Smooth muscle cell (in vitro differentiated cells): ENCODE results near the gene XCR1. TPM values are rescaled to one million over a fixed set of nuclear protein-coding genes. Genes with fewer than 3 reads are reported as not detected.

Experiments
- DNase-seq: peaks from one replicate; lab custom pipeline; 2025; ENCODE audit not compliant: unreplicated experiment; lab: John Stamatoyannopoulos, UW
- H2AFZ ChIP-seq: fragments of 200-600 bp; sonication (generic); 2 replicates; pipeline ENCODE4 v1.6.0; 2016; ENCODE audit warnings: antibody characterized with exemption, low read depth, mild to moderate bottlenecking
- H3F3A ChIP-seq: fragments of 200-600 bp; sonication (generic); 2 replicates; pipeline ENCODE4 v1.6.0; 2017; ENCODE audit warnings: antibody characterized with exemption, low read depth
- H3K27ac ChIP-seq: fragments of 200-600 bp; sonication (generic); 2 replicates; pipeline ENCODE4 v1.5.1; 2016; ENCODE audit warnings: low read depth, mild to moderate bottlenecking
- H3K27me3 ChIP-seq: fragments of 200-600 bp; sonication (generic); 2 replicates; pipeline ENCODE4 v1.6.1; 2016; ENCODE audit warnings: low read depth, mild to moderate bottlenecking
- H3K36me3 ChIP-seq: fragments of 200-600 bp; sonication (generic); 2 replicates; pipeline ENCODE4 v1.5.1; 2016; ENCODE audit warnings: low read depth
- H3K4me1 ChIP-seq: fragments of 200-600 bp; sonication (generic); 2 replicates; pipeline ENCODE4 v1.5.1; 2016; ENCODE audit warnings: low read depth
- H3K4me2 ChIP-seq: fragments of 200-600 bp; sonication (generic); 2 replicates; pipeline ENCODE4 v1.6.0; 2016; ENCODE audit warnings: mild to moderate bottlenecking
- H3K4me3 ChIP-seq: fragments of 200-600 bp; sonication (generic); 2 replicates; pipeline ENCODE4 v1.5.1; 2016; ENCODE audit warnings: mild to moderate bottlenecking
- H3K79me2 ChIP-seq: fragments of 200-600 bp; sonication (generic); 2 replicates; pipeline ENCODE4 v1.6.0; 2016; ENCODE audit warnings: low read depth, mild to moderate bottlenecking
- H3K9ac ChIP-seq: fragments of 200-600 bp; sonication (generic); 2 replicates; pipeline ENCODE4 v1.6.0; 2016; ENCODE audit warnings: low read depth
- H3K9me3 ChIP-seq: fragments of 200-600 bp; sonication (generic); replicated peaks from 2 replicates; pipeline ENCODE4 v1.5.1; 2016; ENCODE audit warnings: low read depth
- H4K20me1 ChIP-seq: fragments of 200-600 bp; sonication (generic); 2 replicates; pipeline ENCODE4 v1.6.0; 2016; ENCODE audit warnings: low read depth
- WGBS: methylation state at CpG from one replicate; pipeline ENCODE4 v1.1.7; 2016; ENCODE audit warnings: low lambda C conversion rate; 5-methylcytosine and 5-hydroxymethylcytosine counted together
- polyA plus RNA-seq: library from polyadenylated mRNA; unstranded; fragments of >200 nt; fragmentation: Nextera tagmentation; extraction: Ambion mirVana; gene quantifications from 2 replicates; pipeline ENCODE4 v1.2.1, GENCODE V29; 2016
- total RNA-seq: library from RNA; depleted of rRNA; stranded (reverse); fragments of >200 nt; gene quantifications from 2 replicates; pipeline ENCODE4 v1.2.3, GENCODE V29; 2014
- TF ChIP-seq, protein P1 (sequence below): fragments of 200-600 bp; sonication (generic); IDR thresholded peaks from 2 replicates; pipeline ENCODE4 v1.5.1; 2017; ENCODE audit warnings: borderline replicate concordance, mild to moderate bottlenecking, antibody characterized with exemption; ENCODE audit not compliant: insufficient read depth, poor library complexity, severe bottlenecking

XCR1 gene
- total and polyA plus RNA-seq, 2 experiments from 2014 or later: 0.76 TPM; not detected in 1

DNA sequence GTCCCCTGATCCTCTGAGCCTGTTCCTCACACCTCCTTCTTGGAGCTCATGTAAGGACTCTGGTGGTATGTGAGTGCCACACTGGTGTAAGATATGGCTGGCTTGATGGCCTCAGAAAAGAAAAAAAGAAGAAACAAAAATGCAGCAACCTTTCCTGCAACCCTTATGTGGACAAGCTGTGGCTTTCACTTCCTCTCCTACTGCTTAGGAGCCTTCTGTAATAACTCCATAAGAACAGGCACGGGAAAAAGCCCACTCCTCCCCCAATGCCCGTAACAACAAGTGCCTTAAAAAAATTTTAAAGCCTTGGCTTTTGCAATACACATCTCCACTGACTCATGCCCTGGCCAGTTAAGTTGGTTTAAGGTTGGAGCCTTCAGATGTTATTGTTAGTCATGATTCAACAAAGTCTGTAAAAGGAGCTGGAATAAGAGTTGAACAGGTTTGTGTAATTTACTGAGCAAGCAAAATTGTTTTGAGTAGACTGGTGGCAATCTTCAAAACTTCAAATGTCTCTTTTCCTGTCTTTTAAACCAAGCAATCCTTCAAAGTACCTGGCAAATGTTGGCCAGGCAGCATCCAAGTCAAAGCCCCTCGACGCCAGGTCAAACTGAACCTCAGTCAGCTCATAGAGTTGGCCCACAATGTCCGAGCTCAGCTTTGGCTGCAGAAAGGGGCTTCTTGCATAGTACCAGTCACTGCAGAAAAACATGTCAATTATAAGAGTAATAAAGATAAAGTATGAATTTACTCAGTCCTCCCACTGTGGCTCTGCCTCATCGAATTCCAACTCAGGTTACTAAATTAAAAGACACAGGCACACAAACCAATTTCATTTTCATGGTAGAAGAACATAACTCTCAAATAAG, 54.5 kb downstream of the XCR1 start:
- Histone ChIP-seq H3F3A (no peaks in the 10 kb centered on the region), H4K20me1 (no peaks in the 10 kb centered on the region), H3K36me3 (no peaks in the 10 kb centered on the region), H3K27ac (peak overlapping the region; percentile 73), H3K27me3 (no peaks in the 10 kb centered on the region), H3K9me3 (no peaks in the 10 kb centered on the region), H3K4me2 (peak overlapping the region; percentile 23), H3K4me1 (peaks cover 5% of the 10 kb centered on the region), H3K4me3 (no peak overlapping the region), H2AFZ (no peak overlapping the region), H3K9ac (no peak overlapping the region), H3K79me2 (no peaks in the 10 kb centered on the region)
- WGBS: 57% methylated on average over 6 of the region's 6 CpGs
- TF ChIP-seq, protein P1, sequence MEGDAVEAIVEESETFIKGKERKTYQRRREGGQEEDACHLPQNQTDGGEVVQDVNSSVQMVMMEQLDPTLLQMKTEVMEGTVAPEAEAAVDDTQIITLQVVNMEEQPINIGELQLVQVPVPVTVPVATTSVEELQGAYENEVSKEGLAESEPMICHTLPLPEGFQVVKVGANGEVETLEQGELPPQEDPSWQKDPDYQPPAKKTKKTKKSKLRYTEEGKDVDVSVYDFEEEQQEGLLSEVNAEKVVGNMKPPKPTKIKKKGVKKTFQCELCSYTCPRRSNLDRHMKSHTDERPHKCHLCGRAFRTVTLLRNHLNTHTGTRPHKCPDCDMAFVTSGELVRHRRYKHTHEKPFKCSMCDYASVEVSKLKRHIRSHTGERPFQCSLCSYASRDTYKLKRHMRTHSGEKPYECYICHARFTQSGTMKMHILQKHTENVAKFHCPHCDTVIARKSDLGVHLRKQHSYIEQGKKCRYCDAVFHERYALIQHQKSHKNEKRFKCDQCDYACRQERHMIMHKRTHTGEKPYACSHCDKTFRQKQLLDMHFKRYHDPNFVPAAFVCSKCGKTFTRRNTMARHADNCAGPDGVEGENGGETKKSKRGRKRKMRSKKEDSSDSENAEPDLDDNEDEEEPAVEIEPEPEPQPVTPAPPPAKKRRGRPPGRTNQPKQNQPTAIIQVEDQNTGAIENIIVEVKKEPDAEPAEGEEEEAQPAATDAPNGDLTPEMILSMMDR: no peak
- no peak for DNase-seq

DNA sequence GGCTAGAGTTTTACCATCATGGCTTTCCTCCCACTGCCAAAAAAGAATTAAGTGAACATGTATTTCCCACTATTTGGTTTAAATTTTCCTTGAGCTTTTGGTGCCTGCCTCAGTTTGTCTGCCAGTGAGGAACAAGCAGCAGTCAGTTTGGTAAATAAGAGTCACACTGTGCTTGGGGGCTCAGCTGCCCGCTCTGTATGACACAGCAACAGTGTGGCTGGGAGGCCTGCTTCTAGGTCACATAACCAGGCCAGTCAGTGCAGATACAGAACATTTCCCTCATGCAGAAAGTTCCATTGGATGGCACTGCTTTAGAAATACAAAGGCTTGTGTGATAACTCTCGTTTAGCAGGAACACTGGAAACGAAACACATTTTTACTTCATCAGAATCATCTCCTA, 57.3 kb downstream of the XCR1 start:
- Histone ChIP-seq H3K36me3 (no peaks in the 10 kb centered on the region), H3K4me2 (no peak overlapping the region), H3K27me3 (no peaks in the 10 kb centered on the region), H4K20me1 (no peaks in the 10 kb centered on the region), H3K4me3 (no peak overlapping the region), H3K9me3 (no peaks in the 10 kb centered on the region), H3K79me2 (no peaks in the 10 kb centered on the region), H3K9ac (no peak overlapping the region), H3K27ac (no peak overlapping the region), H3F3A (no peaks in the 10 kb centered on the region), H2AFZ (no peak overlapping the region), H3K4me1 (peaks cover 5% of the 10 kb centered on the region)
- DNase-seq: no peak
- TF ChIP-seq, protein P1: no peak
- WGBS: 90% methylated on average over 3 of the region's 3 CpGs

DNA sequence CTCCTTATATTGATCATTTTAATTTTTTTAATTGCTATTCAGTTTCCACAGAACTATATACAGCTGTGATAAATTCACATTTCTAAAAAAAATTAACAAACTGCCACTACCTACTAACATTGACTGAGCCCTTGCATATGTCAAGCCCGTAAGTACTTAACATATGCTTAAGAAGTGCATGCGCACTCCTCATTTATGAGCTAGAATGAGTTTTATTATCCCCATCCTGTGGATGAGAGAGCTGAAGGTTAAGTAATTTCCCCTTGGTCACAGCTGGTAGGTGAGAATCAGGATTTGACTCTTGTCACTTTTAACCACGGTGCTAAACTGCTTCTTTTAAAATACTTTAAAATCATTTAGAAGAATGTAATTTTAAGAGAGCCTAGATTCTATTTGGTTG, 58.2 kb downstream of the XCR1 start:
- Histone ChIP-seq H3K4me2 (no peak overlapping the region), H3K4me1 (peaks cover 5% of the 10 kb centered on the region), H3F3A (no peaks in the 10 kb centered on the region), H3K27ac (no peak overlapping the region), H2AFZ (no peak overlapping the region), H4K20me1 (no peaks in the 10 kb centered on the region), H3K27me3 (no peaks in the 10 kb centered on the region), H3K9ac (no peak overlapping the region), H3K4me3 (no peak overlapping the region), H3K79me2 (no peaks in the 10 kb centered on the region), H3K36me3 (no peaks in the 10 kb centered on the region), H3K9me3 (no peaks in the 10 kb centered on the region)
- WGBS: 88% methylated on average over 3 of the region's 3 CpGs
- TF ChIP-seq, protein P1: no peak
- no peak for DNase-seq

DNA sequence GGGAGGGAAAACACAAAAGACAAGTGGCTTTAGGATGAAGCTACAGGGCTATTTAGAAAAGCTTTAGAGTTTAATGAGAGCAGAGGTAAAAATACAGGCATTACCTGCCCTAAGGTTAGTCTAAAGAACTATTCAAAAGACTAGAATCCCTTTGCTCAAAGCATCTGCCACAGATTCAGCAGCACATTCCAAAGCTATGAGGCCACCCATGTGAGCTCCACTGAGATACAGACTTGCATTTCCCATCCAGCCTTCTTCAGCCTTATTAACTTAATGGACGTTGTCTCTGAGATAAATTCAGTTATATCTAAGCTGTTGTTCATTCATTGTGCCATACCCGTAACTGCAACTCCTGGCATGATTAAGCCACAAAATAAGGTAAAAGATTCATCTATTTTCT, 58.6 kb downstream of the XCR1 start:
- no peaks in the 10 kb centered on the region for H3K79me2 ChIP-seq
- no peak for DNase-seq

More for the DNA sequence above, 58.6 kb downstream of the XCR1 start:
- no peaks in the 10 kb centered on the region for H3K27me3 ChIP-seq
- H3K27ac ChIP-seq: no peak overlapping the region
- H3K4me1 ChIP-seq: peaks cover 5% of the 10 kb centered on the region
- H3F3A ChIP-seq: no peaks in the 10 kb centered on the region
- TF ChIP-seq, protein P1: no peak
- no peaks in the 10 kb centered on the region for H3K9me3 ChIP-seq
- no peak overlapping the region for H3K4me2 ChIP-seq
- 19% methylated on average over 2 of the region's 2 CpGs for WGBS
- no peak overlapping the region for H3K4me3 ChIP-seq
- H4K20me1 ChIP-seq: no peaks in the 10 kb centered on the region
- H2AFZ ChIP-seq: no peak overlapping the region
- no peak overlapping the region for H3K9ac ChIP-seq
- no peaks in the 10 kb centered on the region for H3K36me3 ChIP-seq
